Renal pelvis (tissue), 4 donors: ENCODE results near the gene TNFRSF8. TPM values are rescaled to one million over a fixed set of nuclear protein-coding genes. Genes with fewer than 3 reads are reported as not detected.

Experiments
- DNase-seq: peaks from one replicate; pipeline ENCODE4 v3.0.0-alpha.2; 2013
- polyA plus RNA-seq, 3 donors: library from polyadenylated mRNA; unstranded; fragments of 120-200 nt; gene quantifications; one replicate each; pipeline ENCODE4 v1.2.1, GENCODE V29; 2013; ENCODE audit not compliant: insufficient read length in 3 of 3

The TNFRSF8 gene
- polyA plus RNA-seq, 3 donors: 0.54 to 0.62 (median 0.58) TPM

DNA sequence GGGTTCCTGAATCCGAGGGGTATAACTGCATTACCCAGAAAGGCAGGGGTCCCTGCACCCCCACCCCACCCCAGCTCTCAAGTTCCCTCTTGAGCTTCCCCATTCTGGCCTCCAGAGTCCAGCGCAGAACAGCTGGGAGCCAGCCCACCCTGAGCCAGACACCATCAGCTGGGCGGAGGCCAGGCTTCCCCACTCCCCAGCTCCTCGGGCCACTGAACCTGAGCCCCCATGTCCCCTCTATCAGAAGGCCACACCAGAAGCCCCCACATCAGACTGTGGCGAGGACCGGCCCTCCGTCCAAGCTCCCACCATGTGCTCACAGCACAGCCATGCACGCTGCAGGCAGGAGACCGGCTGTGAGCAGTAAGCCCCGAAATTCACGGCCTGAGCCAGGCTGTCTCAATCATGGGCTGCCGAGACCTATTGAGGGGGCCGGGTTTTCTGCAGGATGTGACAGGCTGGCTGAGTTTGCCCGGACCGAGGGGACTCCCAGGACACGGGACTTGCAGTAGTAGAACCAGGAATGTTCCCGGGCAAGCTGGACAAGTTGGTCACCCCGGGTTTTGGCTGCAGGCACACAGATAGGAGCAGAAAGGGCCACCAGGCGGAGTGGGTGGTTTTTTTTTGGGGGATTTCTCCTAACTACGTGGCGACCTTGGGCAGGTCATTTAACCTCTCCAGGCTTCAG is 78.2 kb downstream of the TNFRSF8 start:
- no peak for DNase-seq

DNA sequence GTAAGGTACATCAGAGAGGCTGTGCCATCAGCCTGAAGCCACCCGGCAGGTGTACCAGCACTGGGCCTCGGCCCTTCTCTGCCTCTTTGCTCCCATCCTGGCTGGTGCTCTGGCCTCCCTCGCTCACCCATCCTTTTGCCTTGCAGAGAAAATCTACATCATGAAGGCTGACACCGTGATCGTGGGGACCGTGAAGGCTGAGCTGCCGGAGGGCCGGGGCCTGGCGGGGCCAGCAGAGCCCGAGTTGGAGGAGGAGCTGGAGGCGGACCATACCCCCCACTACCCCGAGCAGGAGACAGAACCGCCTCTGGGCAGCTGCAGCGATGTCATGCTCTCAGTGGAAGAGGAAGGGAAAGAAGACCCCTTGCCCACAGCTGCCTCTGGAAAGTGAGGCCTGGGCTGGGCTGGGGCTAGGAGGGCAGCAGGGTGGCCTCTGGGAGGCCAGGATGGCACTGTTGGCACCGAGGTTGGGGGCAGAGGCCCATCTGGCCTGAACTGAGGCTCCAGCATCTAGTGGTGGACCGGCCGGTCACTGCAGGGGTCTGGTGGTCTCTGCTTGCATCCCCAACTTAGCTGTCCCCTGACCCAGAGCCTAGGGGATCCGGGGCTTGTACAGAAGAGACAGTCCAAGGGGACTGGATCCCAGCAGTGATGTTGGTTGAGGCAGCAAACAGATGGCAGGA is 79.2 kb downstream of the TNFRSF8 start:
- no peak for DNase-seq

DNA sequence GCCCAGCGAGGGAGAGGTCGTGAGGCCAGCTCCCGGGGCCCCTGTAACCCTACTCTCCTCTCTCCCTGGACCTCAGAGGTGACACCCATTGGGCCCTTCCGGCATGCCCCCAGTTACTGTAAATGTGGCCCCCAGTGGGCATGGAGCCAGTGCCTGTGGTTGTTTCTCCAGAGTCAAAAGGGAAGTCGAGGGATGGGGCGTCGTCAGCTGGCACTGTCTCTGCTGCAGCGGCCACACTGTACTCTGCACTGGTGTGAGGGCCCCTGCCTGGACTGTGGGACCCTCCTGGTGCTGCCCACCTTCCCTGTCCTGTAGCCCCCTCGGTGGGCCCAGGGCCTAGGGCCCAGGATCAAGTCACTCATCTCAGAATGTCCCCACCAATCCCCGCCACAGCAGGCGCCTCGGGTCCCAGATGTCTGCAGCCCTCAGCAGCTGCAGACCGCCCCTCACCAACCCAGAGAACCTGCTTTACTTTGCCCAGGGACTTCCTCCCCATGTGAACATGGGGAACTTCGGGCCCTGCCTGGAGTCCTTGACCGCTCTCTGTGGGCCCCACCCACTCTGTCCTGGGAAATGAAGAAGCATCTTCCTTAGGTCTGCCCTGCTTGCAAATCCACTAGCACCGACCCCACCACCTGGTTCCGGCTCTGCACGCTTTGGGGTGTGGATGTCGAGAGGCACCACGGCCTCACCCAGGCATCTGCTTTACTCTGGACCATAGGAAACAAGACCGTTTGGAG is 80.0 kb downstream of the TNFRSF8 start:
- DNase-seq: no peak

DNA sequence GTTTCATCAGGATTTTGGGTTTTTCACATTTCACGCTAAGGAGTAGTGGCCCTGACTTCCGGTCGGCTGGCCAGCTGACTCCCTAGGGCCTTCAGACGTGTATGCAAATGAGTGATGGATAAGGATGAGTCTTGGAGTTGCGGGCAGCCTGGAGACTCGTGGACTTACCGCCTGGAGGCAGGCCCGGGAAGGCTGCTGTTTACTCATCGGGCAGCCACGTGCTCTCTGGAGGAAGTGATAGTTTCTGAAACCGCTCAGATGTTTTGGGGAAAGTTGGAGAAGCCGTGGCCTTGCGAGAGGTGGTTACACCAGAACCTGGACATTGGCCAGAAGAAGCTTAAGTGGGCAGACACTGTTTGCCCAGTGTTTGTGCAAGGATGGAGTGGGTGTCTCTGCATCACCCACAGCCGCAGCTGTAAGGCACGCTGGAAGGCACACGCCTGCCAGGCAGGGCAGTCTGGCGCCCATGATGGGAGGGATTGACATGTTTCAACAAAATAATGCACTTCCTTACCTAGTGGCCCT is 80.6 kb downstream of the TNFRSF8 start:
- DNase-seq: no peak

DNA sequence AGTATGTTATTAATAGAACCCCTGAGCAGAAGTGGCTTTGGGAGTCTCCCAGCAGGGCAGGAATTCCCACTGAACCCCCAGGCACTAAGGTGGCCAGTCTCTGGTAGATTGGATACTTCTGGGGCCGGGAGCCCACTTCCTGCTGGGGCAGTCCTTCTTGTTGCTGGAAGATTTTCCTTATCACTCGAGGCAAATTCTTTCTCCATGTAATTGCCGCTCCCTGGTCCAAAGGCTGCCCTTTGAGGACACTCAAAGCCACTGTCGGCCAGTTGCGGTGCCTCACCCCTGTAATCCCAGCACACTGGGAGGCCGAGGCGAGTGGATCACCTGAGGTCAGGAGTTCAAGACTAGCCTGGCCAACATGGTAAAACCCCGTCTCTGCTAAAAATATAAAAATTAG is 81.1 kb downstream of the TNFRSF8 start:
- no peak for DNase-seq

DNA sequence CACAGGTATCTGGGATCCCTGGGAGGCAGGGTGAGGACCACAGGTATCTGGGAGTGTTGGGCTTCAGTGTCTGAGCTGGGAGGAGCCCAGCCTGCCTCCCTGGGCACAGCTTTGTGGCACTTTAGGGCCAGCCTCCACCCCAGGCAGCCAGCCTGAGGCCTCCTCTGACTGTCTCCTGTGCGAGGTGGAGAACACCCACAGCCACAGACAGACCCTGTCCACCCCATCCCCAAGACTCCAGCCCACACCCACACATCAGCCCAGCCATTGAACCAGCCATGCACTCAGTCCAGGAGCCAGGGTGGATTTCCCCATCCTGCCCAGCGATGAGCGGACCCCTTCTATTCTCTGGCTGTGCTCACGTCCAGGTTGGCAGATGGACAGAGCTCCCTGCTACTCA is 81.9 kb downstream of the TNFRSF8 start:
- no peak for DNase-seq

DNA sequence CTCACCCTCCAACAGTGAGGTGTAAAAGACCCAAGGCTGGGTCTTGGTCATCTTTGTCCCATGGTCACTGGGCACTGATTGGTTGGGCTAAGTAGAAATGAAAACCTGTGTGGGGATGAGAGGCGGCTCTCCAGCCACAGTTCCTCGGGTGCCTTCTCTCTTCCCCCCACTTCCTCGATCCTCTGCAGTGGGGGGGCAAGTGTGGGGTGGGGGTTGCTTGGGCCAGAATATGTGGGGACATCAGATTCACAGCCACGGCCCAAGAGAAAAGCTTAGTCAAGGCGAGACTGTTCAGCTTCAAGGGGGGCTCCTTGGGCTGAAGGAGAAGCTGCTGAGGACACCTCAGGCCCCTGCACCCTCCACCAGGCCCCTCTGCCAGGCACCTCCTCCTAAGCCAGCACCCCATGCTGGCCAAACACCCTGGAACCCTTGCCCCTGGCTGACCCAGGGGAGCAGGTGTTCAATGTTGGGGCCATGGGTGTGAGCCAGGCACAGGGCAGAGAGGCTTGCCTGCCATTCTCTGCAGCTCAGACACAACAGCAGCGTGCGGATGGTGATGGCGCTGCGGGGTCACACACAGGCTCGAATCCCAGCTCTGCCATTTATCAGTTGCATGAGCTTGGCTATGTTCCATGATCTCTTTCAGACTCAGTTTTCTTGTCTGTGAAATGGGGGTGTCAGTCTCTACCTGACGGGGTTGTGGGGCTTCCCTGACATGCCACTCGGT is 82.7 kb downstream of the TNFRSF8 start:
- DNase-seq: no peak

DNA sequence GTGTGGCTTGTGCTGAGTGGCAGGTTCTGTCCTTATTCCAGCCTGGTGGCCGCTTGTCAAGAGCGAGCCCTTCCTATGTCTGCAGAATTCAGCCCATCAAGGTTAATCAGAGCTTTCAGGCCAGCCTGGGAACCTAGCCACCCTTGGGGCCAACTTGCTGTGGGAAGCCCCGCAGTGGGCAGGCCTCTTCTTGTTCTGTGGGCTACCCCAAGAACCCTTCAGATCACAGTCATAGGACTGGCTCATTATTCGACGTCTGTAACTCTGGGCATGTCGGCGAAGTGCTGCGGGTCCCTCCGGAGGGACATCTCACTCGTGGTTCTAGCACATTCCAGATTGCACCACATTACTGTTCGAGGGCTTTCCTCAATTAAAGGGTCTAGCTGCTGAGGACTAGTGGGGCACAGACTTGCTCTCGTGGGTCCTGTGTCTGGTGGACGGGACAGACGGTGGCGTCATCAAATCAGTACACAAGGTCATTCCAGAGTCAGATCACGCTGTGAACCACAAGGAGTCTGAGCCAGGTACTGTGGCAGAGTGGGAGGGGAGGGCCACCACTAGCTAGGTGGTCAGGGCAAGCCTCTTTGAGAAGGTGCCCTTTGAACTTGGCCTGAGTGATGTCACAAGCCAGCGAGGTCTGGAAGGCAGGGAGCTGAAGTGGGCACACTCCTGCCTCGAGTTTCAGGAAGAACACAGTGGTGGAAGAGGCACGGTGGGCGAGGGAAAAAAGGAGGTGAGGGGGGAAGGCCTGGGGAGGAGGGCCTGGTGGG is 83.4 kb downstream of the TNFRSF8 start:
- no peak for DNase-seq

DNA sequence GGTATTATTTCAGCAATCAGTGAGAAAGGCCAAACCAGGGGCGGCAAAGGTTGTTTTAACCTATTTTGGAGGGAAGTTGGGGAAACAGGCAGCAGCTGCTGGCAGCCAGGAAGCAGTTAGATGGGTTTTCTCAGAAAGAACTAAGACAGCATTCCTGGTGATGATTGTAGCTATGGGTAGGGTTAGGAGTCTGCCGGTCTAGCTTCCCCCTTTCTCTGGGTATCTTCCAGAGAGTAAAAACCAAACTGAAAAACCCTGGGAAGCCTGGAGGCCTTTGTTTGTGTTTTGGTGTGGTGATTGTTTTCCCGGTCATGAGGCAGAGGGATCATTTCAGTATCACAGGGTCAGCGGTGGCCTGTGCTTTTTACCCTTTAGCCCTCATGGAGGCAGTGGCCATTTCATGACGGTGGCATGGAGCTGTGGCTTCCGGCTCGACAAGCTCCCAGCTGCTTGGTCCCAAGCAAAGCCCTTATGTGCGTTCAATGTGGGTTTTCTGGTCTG is 84.1 kb downstream of the TNFRSF8 start:
- no peak for DNase-seq

DNA sequence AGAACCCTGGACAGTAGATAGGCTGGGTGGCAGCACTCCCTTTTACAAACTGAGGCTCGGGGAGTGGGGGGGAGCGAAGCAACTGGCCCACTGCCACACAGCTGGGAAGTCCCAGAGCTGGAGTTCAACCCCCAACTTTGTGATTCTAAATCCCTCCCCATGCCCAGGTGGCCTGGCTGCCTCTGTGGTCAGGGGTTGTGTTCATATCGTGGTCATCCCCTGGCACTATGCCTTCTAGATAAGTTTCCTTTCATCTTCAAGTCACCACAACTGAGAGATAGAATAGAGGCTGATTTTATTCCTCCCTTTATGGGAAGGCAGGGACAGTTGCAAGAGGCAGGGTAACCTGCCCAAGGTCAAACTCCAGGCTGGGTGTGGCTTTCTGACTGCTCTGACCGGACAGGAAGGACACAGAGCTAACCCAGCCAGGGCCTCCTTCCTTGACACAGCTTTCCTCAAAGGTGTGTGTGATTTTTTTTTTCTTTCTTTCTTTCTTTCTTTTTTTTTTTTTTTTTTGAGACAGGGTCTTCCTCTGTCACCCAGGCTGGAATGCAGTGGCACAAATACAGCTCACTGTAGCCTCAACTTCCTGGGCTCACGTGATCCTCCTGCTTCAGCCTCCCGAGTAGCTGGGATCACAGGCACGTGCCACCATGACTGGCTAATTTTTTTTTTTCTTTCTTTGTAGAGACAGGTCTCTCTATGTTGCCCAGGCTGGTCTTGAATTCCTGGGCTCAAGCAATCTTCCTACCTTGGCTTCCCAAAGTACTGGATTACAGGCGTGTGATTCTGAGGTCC is 85.3 kb downstream of the TNFRSF8 start:
- DNase-seq: no peak

DNA sequence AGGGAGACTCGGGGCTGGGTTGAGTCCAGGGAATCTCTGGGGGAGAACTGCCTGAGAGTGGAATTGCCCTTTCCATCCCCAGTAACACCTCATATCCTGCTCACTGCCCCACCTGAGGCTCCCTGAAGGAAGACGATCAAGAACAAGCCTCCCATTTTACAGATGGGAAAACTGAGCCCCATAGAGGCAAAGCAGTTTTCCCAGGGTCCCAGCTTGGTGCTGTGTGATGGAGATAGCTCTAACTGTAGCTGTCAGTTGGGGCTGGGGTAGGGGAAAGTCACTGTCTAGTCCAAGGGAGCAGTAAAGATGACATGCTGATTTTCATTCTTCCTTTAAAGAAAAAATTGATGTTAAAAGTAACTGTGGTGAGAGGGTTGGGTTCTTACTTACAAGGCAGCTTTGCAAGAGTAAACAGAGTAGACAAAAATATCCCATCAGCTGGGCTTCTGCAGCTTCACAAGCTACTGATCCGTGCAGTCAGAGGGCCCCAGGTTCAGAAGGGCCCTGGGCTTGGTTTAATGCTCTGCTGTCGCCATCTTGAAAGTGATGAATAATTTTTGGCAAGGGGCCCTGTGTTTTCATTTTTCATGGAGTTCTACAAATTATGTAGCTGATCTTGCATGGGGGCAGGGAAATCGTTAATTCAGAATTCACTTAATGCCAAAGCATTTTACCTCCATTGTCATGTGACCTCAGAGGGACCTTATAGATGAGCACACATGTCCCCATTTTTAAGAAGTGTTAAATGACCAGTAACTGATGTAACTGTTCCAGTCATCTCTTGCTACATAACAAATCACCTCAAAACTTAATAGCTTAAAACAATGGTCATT is 86.1 kb downstream of the TNFRSF8 start:
- no peak for DNase-seq

DNA sequence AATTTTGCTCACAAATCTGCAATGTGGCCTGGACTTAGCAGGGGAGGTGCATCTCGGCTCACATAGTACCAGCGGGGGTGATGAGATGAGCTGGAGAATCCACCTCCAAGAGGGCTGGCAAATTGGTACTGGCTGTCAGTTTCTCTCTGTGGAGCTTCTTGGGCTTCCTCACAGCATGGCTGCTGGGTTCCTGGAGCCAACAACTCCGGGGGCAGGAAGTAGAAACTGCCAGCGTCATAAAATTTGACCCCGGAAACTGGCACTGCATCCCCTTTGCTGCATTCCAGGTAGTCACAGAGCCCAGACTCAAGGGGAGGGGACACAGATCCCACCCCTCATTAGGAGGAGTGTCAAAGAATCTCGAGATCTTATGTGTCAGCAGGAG is 86.7 kb downstream of the TNFRSF8 start:
- DNase-seq: no peak

DNA sequence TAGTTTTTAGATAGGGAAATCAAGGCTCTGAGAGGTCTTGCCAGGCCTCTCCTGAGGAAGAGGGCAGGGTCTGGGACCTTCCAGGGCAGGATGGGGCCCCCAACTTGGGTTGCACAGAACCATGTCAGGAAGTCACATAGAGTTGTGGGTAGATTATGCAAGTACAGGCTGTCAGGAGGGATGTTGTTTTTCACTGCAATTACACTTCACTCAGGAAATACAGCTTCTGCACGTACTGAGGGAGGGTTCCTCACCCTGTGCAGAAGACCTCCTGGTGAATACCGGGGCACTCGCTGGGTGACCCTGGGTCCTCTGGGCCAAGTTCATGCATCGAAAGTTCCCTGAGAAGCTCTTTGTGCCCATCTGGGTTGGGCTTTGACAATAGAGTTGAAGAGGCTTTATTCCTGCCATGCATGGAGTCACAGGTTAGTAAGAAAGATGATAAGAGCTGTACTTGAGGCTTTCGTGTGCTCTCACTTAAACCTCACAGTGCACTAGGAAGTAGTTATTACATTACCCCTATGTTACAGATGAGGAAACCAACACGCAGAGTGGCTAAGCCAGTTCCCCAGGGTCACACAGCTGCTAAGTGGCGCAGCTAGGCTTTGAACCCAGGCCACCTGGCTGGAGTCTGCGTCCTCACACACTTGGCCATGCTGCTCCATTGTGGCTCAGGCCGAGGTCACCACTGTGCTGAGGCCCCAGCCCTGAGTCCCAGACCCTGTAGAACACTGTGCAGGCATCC is 87.5 kb downstream of the TNFRSF8 start:
- DNase-seq: no peak

DNA sequence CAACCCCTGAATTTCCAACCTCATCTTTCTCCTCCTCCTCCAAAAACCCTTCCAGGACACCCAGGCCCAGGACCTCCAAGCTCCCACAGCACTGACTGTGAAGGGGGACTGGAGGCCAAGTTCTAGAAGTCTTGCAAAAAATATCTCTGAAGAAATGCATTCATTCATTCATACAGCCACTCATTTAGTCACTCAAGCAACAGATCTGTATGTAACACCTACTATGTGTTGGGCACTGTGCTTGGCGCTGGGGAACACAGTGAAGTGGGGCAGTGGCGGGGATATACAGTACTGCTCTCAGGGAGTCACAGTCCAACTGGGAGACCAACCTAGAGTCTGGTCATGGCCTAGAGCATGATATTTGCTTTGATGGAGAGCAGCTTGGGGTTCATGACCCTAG is 88.4 kb downstream of the TNFRSF8 start:
- DNase-seq: no peak

DNA sequence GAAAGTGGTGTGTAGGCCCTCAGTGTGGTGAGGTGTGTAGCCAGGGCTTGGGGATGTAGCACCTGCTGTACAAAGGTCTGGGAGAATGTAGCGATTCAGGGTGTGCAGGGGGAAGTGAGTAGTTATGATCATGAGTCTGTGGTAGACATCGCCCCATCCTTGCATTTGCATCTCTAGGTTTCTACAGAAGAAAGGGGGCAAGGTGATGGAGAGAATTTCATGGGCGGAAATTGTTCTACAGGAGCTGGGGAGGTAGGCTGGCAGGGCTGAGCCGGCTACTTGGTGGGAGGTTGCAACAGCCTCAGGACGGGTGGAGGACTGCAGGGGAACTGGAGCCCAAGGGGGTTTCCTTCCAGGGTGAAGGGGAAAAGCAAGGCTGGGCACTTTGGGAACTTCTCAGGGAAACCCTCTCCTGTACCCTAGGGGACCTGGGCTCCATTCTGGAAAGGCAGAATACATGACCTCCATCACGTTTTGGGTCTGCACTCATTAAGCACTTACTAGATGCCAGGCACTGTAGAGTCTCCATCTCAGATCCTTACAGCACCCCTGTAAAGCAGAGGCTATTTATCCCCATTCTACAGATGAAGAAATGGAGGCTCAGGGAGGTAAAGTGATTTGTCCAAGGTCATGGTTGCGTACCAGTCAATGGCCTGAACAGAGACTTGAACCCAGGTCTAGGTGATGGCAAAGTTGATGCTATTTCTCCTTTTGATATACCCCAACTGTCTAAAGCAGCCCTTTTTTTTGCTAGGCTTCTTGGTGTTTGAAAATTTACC is 89.2 kb downstream of the TNFRSF8 start:
- no peak for DNase-seq

DNA sequence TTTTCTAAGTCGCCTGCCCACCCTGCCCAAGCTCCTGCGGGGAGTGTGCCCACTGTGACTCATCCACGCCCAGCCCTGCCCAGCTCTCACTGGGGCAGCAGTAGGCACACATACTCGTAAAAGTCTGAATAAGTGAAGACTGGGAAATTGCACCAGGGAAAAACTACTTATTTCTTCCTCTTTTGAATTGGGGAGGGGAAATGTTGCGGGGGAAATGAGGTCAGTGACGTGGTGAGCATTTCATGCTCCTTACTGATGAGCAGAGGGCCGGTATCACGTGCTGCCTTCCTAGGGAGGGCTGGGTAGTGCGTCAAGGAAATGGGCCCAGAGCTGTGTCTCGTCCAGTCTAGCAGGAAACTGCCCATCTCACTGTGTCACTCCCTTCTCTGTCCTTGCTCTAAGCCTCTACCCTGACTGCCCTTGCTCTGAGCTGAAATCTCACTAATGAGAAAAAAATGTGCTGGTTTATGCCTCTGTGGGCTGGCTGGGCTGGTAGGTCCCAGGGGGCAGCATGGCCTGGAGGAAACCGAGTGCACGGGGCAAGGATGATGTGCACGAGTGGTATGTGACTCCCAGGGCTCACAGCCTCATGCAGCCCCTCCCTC is 90.2 kb downstream of the TNFRSF8 start:
- no peak for DNase-seq

DNA sequence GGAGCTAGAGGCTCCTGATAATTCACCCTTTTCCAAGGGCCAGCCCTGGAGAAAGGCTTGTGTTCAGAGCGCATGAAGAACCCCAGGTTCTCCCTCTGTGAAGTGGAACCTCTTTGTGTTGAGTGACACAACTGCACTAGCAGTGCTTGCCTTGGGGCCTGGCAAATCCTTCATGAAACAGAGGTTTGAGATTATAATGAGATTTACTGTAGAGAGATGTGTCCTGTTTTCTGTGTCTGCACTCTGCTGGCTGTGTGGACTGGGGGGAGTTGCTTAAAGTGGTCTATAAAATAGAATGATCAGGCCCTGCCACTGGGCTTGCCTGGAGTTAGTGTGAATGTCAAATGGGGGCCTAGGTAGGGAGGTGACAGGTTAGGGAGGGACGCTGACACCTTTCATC is 92.2 kb downstream of the TNFRSF8 start:
- DNase-seq: no peak
